Keratinocyte (primary cell): ENCODE measurements around the gene GTF2H1. TPM values are rescaled to one million over a fixed set of nuclear protein-coding genes. Genes with fewer than 3 reads are reported as not detected.

Experiments
- DNase-seq: peaks from one replicate; pipeline ENCODE4 v3.0.0-alpha.2; 2011; ENCODE audit warnings: low read depth, missing footprints, low spot score
- FAIRE-seq: peaks from 2 replicates; lab custom pipeline; 2011; peaks lifted over from hg19 to GRCh38; lab: Jason Lieb, UNC
- H2AFZ ChIP-seq: 2 replicates; pipeline ENCODE4 v1.6.0; 2012; ENCODE audit warnings: low read length, control low read depth, inconsistent platforms; ENCODE audit not compliant: control insufficient read depth
- H3K27ac ChIP-seq: 2 replicates; pipeline ENCODE4 v1.5.1; 2011; ENCODE audit warnings: low read length; ENCODE audit not compliant: control insufficient read depth, insufficient read depth
- H3K27me3 ChIP-seq: 3 replicates; pipeline ENCODE4 v1.6.0; 2011; ENCODE audit warnings: low read length; ENCODE audit not compliant: control insufficient read depth, insufficient read depth; ENCODE audit errors: extremely low read depth
- H3K36me3 ChIP-seq, 2 experiments: 2 replicates in 1 of 2; 3 replicates in 1 of 2; pipeline ENCODE4 v1.5.1; 2011; ENCODE audit warnings: low read length in 2 of 2, mild to moderate bottlenecking in 1 of 2; ENCODE audit not compliant: control insufficient read depth in 2 of 2, insufficient read depth in 2 of 2; ENCODE audit errors: extremely low read depth in 1 of 2
- H3K4me1 ChIP-seq: 3 replicates; pipeline ENCODE4 v1.5.1; 2011; ENCODE audit warnings: low read length; ENCODE audit not compliant: control insufficient read depth, insufficient read depth; ENCODE audit errors: extremely low read depth
- H3K4me2 ChIP-seq: 3 replicates; pipeline ENCODE4 v1.6.0; 2011; ENCODE audit warnings: low read depth, low read length; ENCODE audit not compliant: control insufficient read depth, insufficient read depth; ENCODE audit errors: extremely low read depth
- H3K4me3 ChIP-seq, 3 experiments: fragments of 200-600 bp in 1 of 3; sonication (generic) in 1 of 3; 2 replicates in 2 of 3; 3 replicates in 1 of 3; pipeline ENCODE4 v1.5.1; 2011 to 2016; ENCODE audit warnings: low read length in 3 of 3, mild to moderate bottlenecking in 3 of 3, control low read depth in 2 of 3, inconsistent platforms in 1 of 3, low read depth in 1 of 3, mixed read lengths in 1 of 3, mixed run types in 1 of 3, moderate library complexity in 1 of 3; ENCODE audit not compliant: control insufficient read depth in 2 of 3, insufficient read depth in 2 of 3; ENCODE audit errors: extremely low read depth in 1 of 3
- H3K79me2 ChIP-seq: 2 replicates; pipeline ENCODE4 v1.6.0; 2012; ENCODE audit warnings: low read length; ENCODE audit not compliant: control insufficient read depth, insufficient read depth
- H3K9ac ChIP-seq: 3 replicates; pipeline ENCODE4 v1.6.0; 2011; ENCODE audit warnings: low read length; ENCODE audit not compliant: control insufficient read depth, insufficient read depth; ENCODE audit errors: extremely low read depth
- H3K9me1 ChIP-seq: 3 replicates; pipeline ENCODE4 v1.6.0; 2011; ENCODE audit warnings: low read length; ENCODE audit not compliant: control insufficient read depth, insufficient read depth; ENCODE audit errors: extremely low read depth
- H3K9me3 ChIP-seq: 2 replicates; pipeline ENCODE4 v1.5.1; 2012; ENCODE audit warnings: low read depth, low read length; ENCODE audit not compliant: control insufficient read depth
- H4K20me1 ChIP-seq: 3 replicates; pipeline ENCODE4 v1.6.0; 2011; ENCODE audit warnings: low read length; ENCODE audit not compliant: control insufficient read depth, insufficient read depth; ENCODE audit errors: extremely low read depth
- CTCF ChIP-seq, 3 experiments: IDR thresholded peaks in 1 of 3; conservative IDR thresholded peaks in 1 of 3; optimal IDR thresholded peaks in 1 of 3; 2 replicates in 2 of 3; 3 replicates in 1 of 3; pipeline versions ENCODE3 to v1.5.1; 2011; ENCODE audit warnings: low read length in 3 of 3, mild to moderate bottlenecking in 3 of 3, moderate library complexity in 2 of 3, control low read depth in 1 of 3, inconsistent platforms in 1 of 3; ENCODE audit not compliant: insufficient read depth in 2 of 3; ENCODE audit errors: extremely low read depth in 1 of 3
- EZH2 ChIP-seq: IDR thresholded peaks from one replicate; pipeline ENCODE4 v1.6.1; 2012; ENCODE audit warnings: inconsistent platforms, mild to moderate bottlenecking, low read length, moderate library complexity
- dilution Hi-C: fragments of 300-500 bp; cut with MboI; formaldehyde crosslinking; loops from one replicate; pipeline ENCODE4 v1.7.0; 2020; ENCODE audit warnings: low sequenced_read_pairs; ENCODE audit not compliant: extremely low pct_ligation_motif_present
- polyA plus RNA-seq, 5 experiments: library from polyadenylated mRNA; depleted of rRNA in 3 of 5; stranded (reverse) in 3 of 5; stranded (forward) in 1 of 5; unstranded in 1 of 5; fragments of >200 nt; gene quantifications; 1 replicate in 1 of 5; 2 replicates in 3 of 5; 3 replicates in 1 of 5; pipeline versions ENCODE4 v1.2.1 to v1.2.3, GENCODE V29; 2011 to 2012; ENCODE audit warnings: missing spikeins in 2 of 5, low read depth in 1 of 5, low replicate concordance in 1 of 5

The GTF2H1 gene
- polyA plus RNA-seq, 1 donor (not counting 4 experiments of a cell fraction or from before 2014, with no cell fraction given), result 42.1 TPM

GRCh38 chr11:18315893-18316292 is 6.5 kb upstream of the GTF2H1 start:
- DNase-seq (no peak), FAIRE-seq (no peak)
- H3K9me1 ChIP-seq, result no peaks in the 10 kb centered on the region
- no peak overlapping the region for H2AFZ ChIP-seq
- H3K27ac ChIP-seq, result no peak overlapping the region
- no peaks in the 10 kb centered on the region for H4K20me1 ChIP-seq
- H3K79me2 ChIP-seq, result peaks cover 49% of the 10 kb centered on the region
- no peaks in the 10 kb centered on the region for H3K9me3 ChIP-seq
- H3K36me3 ChIP-seq, result peaks cover 1 to 10% of the 10 kb centered on the region in 2 experiments
- TF ChIP-seq CTCF (optimal IDR thresholded peaks at IDR 0.05 in 1 of 3, IDR thresholded peaks at IDR 0.05 in 1 of 3, conservative IDR thresholded peaks at IDR 0.05 in 1 of 3; ENCODE audit: extremely low read depth in 1 of 3, insufficient read depth in 2 of 3, low read length in 3 of 3) (no peak), EZH2 (no peak)
- H3K9ac ChIP-seq, result no peak overlapping the region
- dilution Hi-C loops, result no loop called here
- no peaks in the 10 kb centered on the region for H3K27me3 ChIP-seq
- H3K4me1 ChIP-seq, result peaks cover 30% of the 10 kb centered on the region
- no peak overlapping the region for H3K4me2 ChIP-seq
- H3K4me3 ChIP-seq, result no peak overlapping the region

- dilution Hi-C loops, result no loop called here
- no peak overlapping the region for H3K4me3 ChIP-seq
- H3K36me3 ChIP-seq, result peaks cover 1 to 10% of the 10 kb centered on the region in 2 experiments
- DNase-seq (no peak), FAIRE-seq (no peak)
- no peaks in the 10 kb centered on the region for H3K27me3 ChIP-seq
- H3K9ac ChIP-seq, result no peak overlapping the region
- no peaks in the 10 kb centered on the region for H3K9me1 ChIP-seq
- no peak overlapping the region for H3K4me2 ChIP-seq
- H3K4me1 ChIP-seq, result peaks cover 21% of the 10 kb centered on the region
- no peak for TF ChIP-seq EZH2
- TF ChIP-seq CTCF (optimal IDR thresholded peaks at IDR 0.05 in 1 of 3, IDR thresholded peaks at IDR 0.05 in 1 of 3, conservative IDR thresholded peaks at IDR 0.05 in 1 of 3; ENCODE audit: extremely low read depth in 1 of 3, insufficient read depth in 2 of 3, low read length in 3 of 3), result no peak
- H2AFZ ChIP-seq, result no peak overlapping the region
- H4K20me1 ChIP-seq, result no peaks in the 10 kb centered on the region
- peaks cover 57% of the 10 kb centered on the region for H3K79me2 ChIP-seq
- H3K27ac ChIP-seq, result no peak overlapping the region
- no peaks in the 10 kb centered on the region for H3K9me3 ChIP-seq
Measured at GRCh38 chr11:18317551-18317950, 4.8 kb upstream of the GTF2H1 start.
